Measurements from ENCODE around the gene PXYLP1. TPM values are rescaled to one million over a fixed set of nuclear protein-coding genes. Genes with fewer than 3 reads are reported as not detected.

The PXYLP1 gene
- total and polyA plus RNA-seq, 2 of the 8 experiments (the other 6 are each of a cell fraction or from before 2014, with no cell fraction given), result 19.4 to 20.6 TPM

DNA sequence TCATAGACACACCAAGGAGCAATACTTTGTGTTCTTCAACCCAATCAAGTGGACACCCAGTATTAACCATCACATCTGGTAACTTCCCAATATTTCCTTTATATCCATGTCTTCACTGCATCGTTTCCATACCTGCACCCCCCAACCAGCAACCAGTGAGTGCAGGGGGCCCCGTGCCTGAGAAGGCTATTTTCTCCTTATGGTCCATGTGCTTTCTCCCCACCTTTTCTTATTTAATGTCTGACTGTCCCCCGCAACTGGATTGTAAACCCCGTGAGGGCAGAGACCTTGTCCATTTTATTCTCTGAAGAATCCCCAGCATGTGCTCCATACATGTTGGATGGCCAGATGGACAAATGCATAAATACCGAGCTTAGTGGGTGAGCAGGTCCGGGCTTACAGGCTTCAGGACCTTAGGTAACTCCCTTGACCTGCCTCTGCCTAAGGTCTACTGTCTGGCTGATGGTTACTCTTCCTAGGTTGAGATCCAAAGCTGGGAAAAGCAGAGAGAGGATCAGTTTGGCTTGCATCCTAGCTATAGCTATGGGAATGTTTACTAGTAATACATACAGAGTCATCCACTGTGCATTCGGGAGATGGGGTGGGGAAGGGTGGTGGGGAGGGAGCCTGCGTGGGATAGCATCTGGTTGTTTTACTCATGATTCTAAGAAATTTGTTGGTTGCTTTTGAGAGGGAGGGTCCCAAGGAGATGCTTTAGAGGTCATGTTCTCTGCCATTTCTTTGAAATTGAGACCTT lies 41.5 kb downstream of the PXYLP1 start:
- H2BK15ac ChIP-seq (ENCODE audit: low read length), result no peak overlapping the region
- no peak overlapping the region for H2AK5ac ChIP-seq (ENCODE audit: low read depth, low read length)
- H3K9ac ChIP-seq (replicated peaks in 1 of 4; ENCODE audit: extremely low read depth in 1 of 4, low read depth in 3 of 4, low read length in 3 of 4), result no peak overlapping the region
- H4K91ac ChIP-seq (replicated peaks; ENCODE audit: insufficient read length, low read length), result no peak overlapping the region
- H3K4me3 ChIP-seq (ENCODE audit: extremely low read depth in 1 of 4, insufficient read depth in 2 of 4, low read depth in 3 of 4, low read length in 4 of 4), result no peak overlapping the region
- H2BK120ac ChIP-seq (replicated peaks; ENCODE audit: low read depth, low read length), result no peak overlapping the region
- H3K56ac ChIP-seq (replicated peaks; ENCODE audit: insufficient read length, low read depth, low read length), result no peak overlapping the region
- no peaks in the 10 kb centered on the region for H3K23me2 ChIP-seq (ENCODE audit: low read depth, low read length)
- H3K79me1 ChIP-seq (ENCODE audit: low read depth, low read length), result no peaks in the 10 kb centered on the region
- no peak overlapping the region for H2BK20ac ChIP-seq (ENCODE audit: low read length)
- no peaks in the 10 kb centered on the region; a peak in 3 of 8 replicates for H3K36me3 ChIP-seq (ENCODE audit: control insufficient read depth in 2 of 4, insufficient read depth in 4 of 4, low read length in 3 of 4)
- no peak overlapping the region for H3K18ac ChIP-seq (ENCODE audit: extremely low read depth, low read length)
- no peak overlapping the region for H3K4me2 ChIP-seq (ENCODE audit: insufficient read depth in 1 of 2, low read depth in 2 of 2, low read length in 2 of 2)
- H3K4me1 ChIP-seq (replicated peaks in 1 of 4; ENCODE audit: control insufficient read depth in 3 of 4, insufficient read depth in 4 of 4, low read length in 3 of 4), result no peaks in the 10 kb centered on the region
- WGBS, 2 experiments (ENCODE audit: extremely low coverage in 1 of 2, insufficient coverage in 1 of 2, insufficient read length in 1 of 2, insufficient replicate concordance in 2 of 2, low coverage in 1 of 2, low lambda C conversion rate in 2 of 2, missing lambda C conversion rate in 1 of 2), result 92% methylated on average over 8 of the region's 8 CpGs; no CpG with 5 or more reads in 1 of the 2 experiments
- FAIRE-seq (no peak), DNase-seq (ENCODE audit: low read depth in 1 of 2, low spot score in 2 of 2) (no peak)
- no peak overlapping the region for H3K27ac ChIP-seq (ENCODE audit: low read depth, low read length)
- H3K23ac ChIP-seq (ENCODE audit: insufficient read length), result no peak overlapping the region
- H3K14ac ChIP-seq (ENCODE audit: insufficient read length), result no peak overlapping the region
- no peak overlapping the region for H2BK12ac ChIP-seq (ENCODE audit: low read depth, low read length)
- H2AFZ ChIP-seq (ENCODE audit: low read length), result no peak overlapping the region
- H3K9me3 ChIP-seq (ENCODE audit: insufficient read depth in 2 of 2, low read depth in 1 of 2, low read length in 1 of 2), result no peaks in the 10 kb centered on the region
- CTCF ChIA-PET (ENCODE audit: partially characterized antibody), result interaction anchor here (0.6 to 1.3 kb wide), 2 partner anchors 38 to 173 kb away, joined by 3 to 5 read pairs; no protein-coding TSS in a partner anchor
- H3K27me3 ChIP-seq (replicated peaks in 1 of 4; ENCODE audit: control insufficient read depth in 3 of 4, extremely low read depth in 1 of 4, insufficient read depth in 3 of 4, low read length in 3 of 4), result no peaks in the 10 kb centered on the region
- no peaks in the 10 kb centered on the region for H3K79me2 ChIP-seq (ENCODE audit: control insufficient read depth in 1 of 2, insufficient read depth in 2 of 2, low read length in 2 of 2)
- no peak overlapping the region for H4K8ac ChIP-seq (ENCODE audit: extremely low read depth, insufficient read depth, low read length)
- H4K20me1 ChIP-seq (replicated peaks in 1 of 2; ENCODE audit: control insufficient read depth in 1 of 2, insufficient read depth in 2 of 2, low read length in 2 of 2), result peaks cover 0 to 2% of the 10 kb centered on the region in 2 experiments
- no peak overlapping the region for H4K5ac ChIP-seq (ENCODE audit: insufficient read length, low read depth, low read length)
- POLR2A ChIA-PET (ENCODE audit: partially characterized antibody), result no interaction called here
- H2BK5ac ChIP-seq (ENCODE audit: low read depth, low read length), result no peak overlapping the region
- no peak overlapping the region for H3K4ac ChIP-seq (replicated peaks; ENCODE audit: insufficient read length, low read depth, low read length)
- TF ChIP-seq, protein P1, sequence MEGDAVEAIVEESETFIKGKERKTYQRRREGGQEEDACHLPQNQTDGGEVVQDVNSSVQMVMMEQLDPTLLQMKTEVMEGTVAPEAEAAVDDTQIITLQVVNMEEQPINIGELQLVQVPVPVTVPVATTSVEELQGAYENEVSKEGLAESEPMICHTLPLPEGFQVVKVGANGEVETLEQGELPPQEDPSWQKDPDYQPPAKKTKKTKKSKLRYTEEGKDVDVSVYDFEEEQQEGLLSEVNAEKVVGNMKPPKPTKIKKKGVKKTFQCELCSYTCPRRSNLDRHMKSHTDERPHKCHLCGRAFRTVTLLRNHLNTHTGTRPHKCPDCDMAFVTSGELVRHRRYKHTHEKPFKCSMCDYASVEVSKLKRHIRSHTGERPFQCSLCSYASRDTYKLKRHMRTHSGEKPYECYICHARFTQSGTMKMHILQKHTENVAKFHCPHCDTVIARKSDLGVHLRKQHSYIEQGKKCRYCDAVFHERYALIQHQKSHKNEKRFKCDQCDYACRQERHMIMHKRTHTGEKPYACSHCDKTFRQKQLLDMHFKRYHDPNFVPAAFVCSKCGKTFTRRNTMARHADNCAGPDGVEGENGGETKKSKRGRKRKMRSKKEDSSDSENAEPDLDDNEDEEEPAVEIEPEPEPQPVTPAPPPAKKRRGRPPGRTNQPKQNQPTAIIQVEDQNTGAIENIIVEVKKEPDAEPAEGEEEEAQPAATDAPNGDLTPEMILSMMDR (IDR thresholded peaks at IDR 0.05; ENCODE audit: control extremely low read depth in 1 of 3, insufficient read depth in 1 of 3, low read depth in 1 of 3, low read length in 3 of 3), result no peak
- TF ChIP-seq POU5F1 (IDR thresholded peaks at IDR 0.05; ENCODE audit: low read depth, low read length) (no peak), ASH2L (IDR thresholded peaks at IDR 0.05; ENCODE audit: low read length) (no peak), CREB1 (IDR thresholded peaks at IDR 0.05) (no peak), SP2 (IDR thresholded peaks at IDR 0.05; ENCODE audit: low read length) (no peak), TBP (IDR thresholded peaks at IDR 0.05; ENCODE audit: low read depth, low read length) (no peak), RAD21 (IDR thresholded peaks at IDR 0.05 in 1 of 2, conservative IDR thresholded peaks at IDR 0.05 in 1 of 2; ENCODE audit: low read depth in 2 of 2, low read length in 2 of 2) (no peak), CHD2 (IDR thresholded peaks at IDR 0.05; ENCODE audit: low read length) (no peak), KDM1A (IDR thresholded peaks at IDR 0.05; ENCODE audit: borderline replicate concordance, low read length) (no peak), SUZ12 (IDR thresholded peaks at IDR 0.05; ENCODE audit: low read length) (no peak), MAFK (IDR thresholded peaks at IDR 0.05; ENCODE audit: low read depth, low read length) (no peak)
